ENCODE results near the gene LRRK1. TPM values are rescaled to one million over a fixed set of nuclear protein-coding genes. Genes with fewer than 3 reads are reported as not detected.

The LRRK1 gene
- total RNA-seq, 1 donor from 2014 or later, result 2.4 TPM

DNA sequence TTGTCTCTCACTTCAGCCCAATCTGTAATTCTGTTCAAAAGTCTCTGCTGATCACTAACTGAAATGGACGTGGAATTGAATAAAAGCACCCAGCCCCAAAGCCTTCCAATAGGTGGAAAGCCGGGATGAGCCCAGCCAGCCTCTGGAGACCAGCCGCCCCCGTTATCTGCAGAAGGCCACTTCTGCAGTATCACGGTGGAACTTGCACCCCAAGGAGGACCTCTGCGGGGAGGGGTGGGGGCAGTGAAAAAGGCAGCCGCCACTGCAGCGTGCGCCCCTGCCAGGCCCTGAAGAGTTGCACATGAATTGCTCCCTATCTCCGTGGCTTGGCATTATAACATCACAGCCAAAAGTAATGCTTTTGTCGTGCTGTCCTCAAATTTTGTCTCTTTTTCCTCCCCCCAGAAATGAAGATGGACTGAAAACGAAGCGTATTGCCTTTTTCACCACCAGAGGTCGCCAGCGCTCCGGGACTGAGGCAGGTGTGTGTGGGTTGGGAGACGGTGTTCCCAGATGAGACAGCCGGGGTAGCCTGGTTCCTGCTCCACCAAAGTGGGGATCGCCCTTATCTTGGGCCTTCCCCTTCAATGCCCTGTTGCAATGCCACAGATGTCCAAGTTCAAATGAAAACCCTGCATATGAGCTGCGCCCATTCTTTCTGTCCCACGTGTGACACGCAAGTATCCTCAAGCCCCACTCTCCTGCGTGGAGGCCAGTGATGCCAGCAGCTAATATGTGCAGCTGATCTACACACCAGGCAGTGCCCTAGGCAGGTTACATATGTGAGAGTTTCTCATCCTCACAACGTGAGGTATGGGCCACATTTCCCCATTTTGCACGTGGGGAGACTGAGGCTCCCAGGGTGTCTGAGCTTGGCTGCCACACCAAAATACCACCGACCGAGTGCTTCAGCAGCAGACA is 96.0 kb downstream of the LRRK1 start:
- Mint-ChIP-seq H3K4me3 (ENCODE audit: low read depth) (no peak overlapping the region), H3K36me3 (ENCODE audit: low read depth) (no peaks in the 10 kb centered on the region), H3K4me1 (ENCODE audit: low read depth) (no peaks in the 10 kb centered on the region), H3K27me3 (ENCODE audit: low read depth) (no peaks in the 10 kb centered on the region), H3K9me3 (no peaks in the 10 kb centered on the region), H3K27ac (no peak overlapping the region)
- intact Hi-C loops (cut with micrococcal nuclease), result loop anchor here (1.0 to 5.0 kb wide), 3 partner anchors 72 to 243 kb away; no protein-coding TSS in a partner anchor
- DNase-seq (ENCODE audit: low spot score), result peak; percentile 41

- Mint-ChIP-seq H3K9me3 (no peaks in the 10 kb centered on the region), H3K36me3 (ENCODE audit: low read depth) (no peaks in the 10 kb centered on the region), H3K4me1 (ENCODE audit: low read depth) (no peaks in the 10 kb centered on the region), H3K4me3 (ENCODE audit: low read depth) (no peak overlapping the region), H3K27ac (no peak overlapping the region), H3K27me3 (ENCODE audit: low read depth) (no peaks in the 10 kb centered on the region)
- intact Hi-C loops (cut with micrococcal nuclease), result loop anchor here (5.0 kb wide), 2 partner anchors 71 to 136 kb away; no protein-coding TSS in a partner anchor
- DNase-seq (ENCODE audit: low spot score), result peak; percentile 5
Measured at GRCh38 chr15:101016581-101016980, 97.4 kb downstream of the LRRK1 start.

DNA sequence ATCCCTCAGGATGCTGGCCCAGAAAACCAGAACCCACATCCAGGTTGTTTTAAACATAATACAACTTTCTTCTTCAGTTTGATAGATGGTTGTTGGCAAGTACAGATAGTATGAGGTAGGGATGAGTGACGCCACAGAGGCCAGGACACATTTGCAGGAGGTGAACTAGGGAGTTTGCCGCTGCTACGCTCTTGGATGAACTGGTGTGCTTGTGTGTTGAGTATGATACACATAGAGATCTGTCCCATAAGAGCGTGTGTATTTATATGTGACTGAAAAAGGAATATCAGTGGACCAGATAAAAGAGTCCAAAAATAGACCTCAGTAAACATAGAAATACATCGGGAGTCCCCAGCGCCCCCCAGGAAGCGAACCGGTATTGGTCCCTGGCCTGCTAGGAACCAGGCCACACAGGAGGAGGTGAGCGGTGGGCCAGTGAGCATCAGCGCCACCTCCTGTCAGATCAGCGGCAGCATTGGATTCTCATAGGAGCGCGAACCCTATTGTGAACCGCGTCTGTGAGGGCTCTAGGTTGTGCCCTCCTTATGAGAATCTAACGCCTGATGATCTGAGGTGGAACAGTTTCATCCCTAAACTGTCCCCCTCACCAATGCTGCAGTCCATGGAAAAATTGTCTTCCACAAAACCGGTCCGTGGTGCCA is 98.1 kb downstream of the LRRK1 start:
- peak; percentile 1 for DNase-seq (ENCODE audit: low spot score)
- no peaks in the 10 kb centered on the region for H3K4me1 Mint-ChIP-seq (ENCODE audit: low read depth)
- no peak overlapping the region for H3K27ac Mint-ChIP-seq
- no peaks in the 10 kb centered on the region for H3K9me3 Mint-ChIP-seq
- intact Hi-C loops (cut with micrococcal nuclease), result loop anchor here (5.0 kb wide), 2 partner anchors 70 to 135 kb away; no protein-coding TSS in a partner anchor
- no peaks in the 10 kb centered on the region for H3K27me3 Mint-ChIP-seq (ENCODE audit: low read depth)
- H3K36me3 Mint-ChIP-seq (ENCODE audit: low read depth), result no peaks in the 10 kb centered on the region
- H3K4me3 Mint-ChIP-seq (ENCODE audit: low read depth), result no peak overlapping the region

- Mint-ChIP-seq H3K36me3 (ENCODE audit: low read depth) (no peaks in the 10 kb centered on the region), H3K27me3 (ENCODE audit: low read depth) (no peaks in the 10 kb centered on the region), H3K4me1 (ENCODE audit: low read depth) (no peaks in the 10 kb centered on the region), H3K4me3 (ENCODE audit: low read depth) (no peak overlapping the region), H3K9me3 (no peaks in the 10 kb centered on the region), H3K27ac (no peak overlapping the region)
- intact Hi-C loops (cut with micrococcal nuclease), result loop anchor here (5.0 kb wide), 2 partner anchors 69 to 134 kb away; no protein-coding TSS in a partner anchor
- DNase-seq (ENCODE audit: low spot score), result no peak
Measured at GRCh38 chr15:101018016-101018415, 98.9 kb downstream of the LRRK1 start.

DNA sequence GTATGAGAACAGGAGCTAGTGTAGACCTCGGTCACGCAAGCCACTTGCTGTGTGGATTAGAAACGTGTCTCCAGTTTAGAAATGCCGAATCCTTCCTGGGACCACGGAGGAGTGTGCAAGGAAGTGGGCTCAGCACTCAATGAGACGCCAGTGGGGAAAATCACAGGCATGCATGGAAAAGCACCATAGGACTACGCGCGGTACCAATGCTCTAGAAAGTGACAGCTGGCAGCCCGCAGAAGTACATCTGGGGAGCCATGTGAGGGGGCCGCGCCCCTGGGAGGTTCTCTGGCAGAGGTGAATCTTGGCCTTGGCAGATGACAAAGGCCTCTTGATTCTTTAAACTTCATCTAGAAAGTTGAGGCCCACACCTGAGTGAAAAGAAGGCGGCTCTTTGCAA is 99.3 kb downstream of the LRRK1 start:
- Mint-ChIP-seq H3K36me3 (ENCODE audit: low read depth) (no peaks in the 10 kb centered on the region), H3K27ac (no peak overlapping the region), H3K4me3 (ENCODE audit: low read depth) (no peak overlapping the region), H3K27me3 (ENCODE audit: low read depth) (no peaks in the 10 kb centered on the region), H3K9me3 (no peaks in the 10 kb centered on the region), H3K4me1 (ENCODE audit: low read depth) (no peaks in the 10 kb centered on the region)
- DNase-seq (ENCODE audit: low spot score), result peak; percentile 3
- intact Hi-C loops (cut with micrococcal nuclease), result loop anchor here (5.0 kb wide), 2 partner anchors 69 to 134 kb away; no protein-coding TSS in a partner anchor

DNA sequence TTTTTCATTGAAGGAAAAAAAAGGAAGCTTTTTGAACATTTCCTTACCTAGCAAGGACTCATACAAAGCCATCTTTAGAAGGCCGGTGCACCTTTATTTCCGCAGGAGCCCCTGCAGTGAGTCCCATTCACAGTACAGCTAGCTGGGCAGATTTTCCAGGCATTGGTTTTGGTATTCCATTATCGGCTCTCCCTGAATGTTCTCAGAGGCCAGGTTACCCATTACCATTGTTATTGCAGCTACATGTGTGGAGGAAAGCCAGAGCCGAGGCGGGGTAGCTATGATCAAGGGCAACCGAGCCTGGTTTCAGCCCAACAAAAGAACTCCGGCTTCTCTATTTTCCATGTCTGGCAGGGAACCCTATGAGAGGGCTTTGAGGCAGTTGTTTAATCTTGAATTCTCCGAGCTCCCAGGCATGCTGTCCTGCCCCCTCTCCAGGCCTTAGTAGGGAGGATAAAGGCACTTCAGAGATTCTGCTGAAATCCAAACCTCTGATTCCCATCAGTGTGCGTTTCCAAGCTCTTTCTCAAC is 100.3 kb downstream of the LRRK1 start:
- H3K36me3 Mint-ChIP-seq (ENCODE audit: low read depth), result no peaks in the 10 kb centered on the region
- no peak overlapping the region for H3K4me3 Mint-ChIP-seq (ENCODE audit: low read depth)
- H3K9me3 Mint-ChIP-seq, result no peaks in the 10 kb centered on the region
- intact Hi-C loops (cut with micrococcal nuclease), result loop anchor here (5.0 kb wide), 2 partner anchors 68 to 133 kb away; no protein-coding TSS in a partner anchor
- no peak overlapping the region for H3K27ac Mint-ChIP-seq
- H3K4me1 Mint-ChIP-seq (ENCODE audit: low read depth), result no peaks in the 10 kb centered on the region
- peak; percentile 2 for DNase-seq (ENCODE audit: low spot score)
- H3K27me3 Mint-ChIP-seq (ENCODE audit: low read depth), result no peaks in the 10 kb centered on the region

DNA sequence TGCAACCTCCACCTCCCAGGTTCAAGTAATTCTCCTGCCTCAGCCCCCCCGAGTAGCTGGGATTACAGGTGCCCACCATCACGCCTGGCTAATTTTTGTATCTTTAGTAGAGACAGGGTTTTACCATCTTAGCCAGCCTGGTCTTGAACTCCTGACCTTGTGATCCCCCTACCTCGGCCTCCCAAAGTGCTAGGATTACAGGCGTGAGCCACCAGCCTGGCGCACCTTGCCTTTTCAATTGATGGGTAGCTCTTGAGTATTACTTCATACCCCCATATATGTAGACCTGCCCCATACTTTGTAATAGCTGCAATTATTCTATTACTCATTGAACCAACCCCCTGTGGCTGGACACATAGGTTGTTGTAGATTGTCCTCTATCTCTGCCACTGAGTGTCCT is 101.3 kb downstream of the LRRK1 start:
- Mint-ChIP-seq H3K4me3 (ENCODE audit: low read depth) (no peak overlapping the region), H3K36me3 (ENCODE audit: low read depth) (no peaks in the 10 kb centered on the region), H3K4me1 (ENCODE audit: low read depth) (no peaks in the 10 kb centered on the region), H3K27ac (no peak overlapping the region), H3K9me3 (no peaks in the 10 kb centered on the region), H3K27me3 (ENCODE audit: low read depth) (no peaks in the 10 kb centered on the region)
- intact Hi-C loops (cut with micrococcal nuclease), result no loop called here
- DNase-seq (ENCODE audit: low spot score), result peak; percentile 5

DNA sequence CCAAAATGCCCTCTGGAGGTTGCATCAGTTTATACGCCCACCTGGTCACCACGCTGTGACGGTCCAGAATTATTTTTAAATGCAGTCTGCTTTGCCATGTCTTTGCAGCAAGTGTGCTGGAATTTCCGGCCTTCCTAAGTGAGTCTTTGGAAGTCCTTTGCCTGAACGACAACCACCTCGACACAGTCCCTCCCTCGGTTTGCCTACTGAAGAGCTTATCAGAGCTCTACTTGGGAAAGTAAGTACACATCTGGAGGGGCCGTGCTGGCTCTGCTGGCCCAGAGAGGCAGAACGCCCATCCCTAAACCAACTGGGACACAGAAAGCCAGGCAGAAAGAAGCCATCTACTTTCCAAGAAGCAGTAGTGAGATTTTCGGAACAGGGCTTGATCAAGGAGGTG is 101.8 kb downstream of the LRRK1 start:
- Mint-ChIP-seq H3K4me3 (ENCODE audit: low read depth) (no peak overlapping the region), H3K36me3 (ENCODE audit: low read depth) (no peaks in the 10 kb centered on the region), H3K9me3 (no peaks in the 10 kb centered on the region), H3K27me3 (ENCODE audit: low read depth) (no peaks in the 10 kb centered on the region), H3K27ac (no peak overlapping the region), H3K4me1 (ENCODE audit: low read depth) (no peaks in the 10 kb centered on the region)
- intact Hi-C loops (cut with micrococcal nuclease), result no loop called here
- DNase-seq (ENCODE audit: low spot score), result peak; percentile 3

DNA sequence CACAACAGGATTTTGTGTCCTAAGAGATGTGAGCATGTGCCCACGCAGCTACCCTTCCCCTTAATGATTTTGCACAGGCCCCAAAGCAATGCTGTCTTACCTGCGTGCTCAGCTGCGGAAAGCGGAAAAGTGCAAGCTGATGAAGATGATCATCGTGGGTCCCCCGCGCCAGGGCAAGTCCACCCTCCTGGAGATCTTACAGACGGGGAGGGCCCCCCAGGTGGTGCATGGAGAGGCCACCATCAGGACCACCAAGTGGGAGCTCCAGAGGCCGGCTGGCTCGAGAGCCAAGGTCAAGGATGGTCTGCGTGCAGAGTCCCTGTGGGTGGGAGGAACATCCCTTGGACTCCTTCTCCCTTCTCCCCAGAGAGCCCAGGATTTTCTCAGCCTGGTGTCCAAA is 103.1 kb downstream of the LRRK1 start:
- Mint-ChIP-seq H3K4me3 (ENCODE audit: low read depth) (no peak overlapping the region), H3K36me3 (ENCODE audit: low read depth) (no peaks in the 10 kb centered on the region), H3K27me3 (ENCODE audit: low read depth) (no peaks in the 10 kb centered on the region), H3K27ac (no peak overlapping the region), H3K4me1 (ENCODE audit: low read depth) (no peaks in the 10 kb centered on the region), H3K9me3 (no peaks in the 10 kb centered on the region)
- DNase-seq (ENCODE audit: low spot score), result peak; percentile 1
- intact Hi-C loops (cut with micrococcal nuclease), result no loop called here

GRCh38 chr15:101022876-101023275 is 103.7 kb downstream of the LRRK1 start:
- H3K9me3 Mint-ChIP-seq, result no peaks in the 10 kb centered on the region
- DNase-seq (ENCODE audit: low spot score), result no peak
- H3K4me1 Mint-ChIP-seq (ENCODE audit: low read depth), result no peaks in the 10 kb centered on the region
- H3K27ac Mint-ChIP-seq, result no peak overlapping the region
- intact Hi-C loops (cut with micrococcal nuclease), result no loop called here
- no peak overlapping the region for H3K4me3 Mint-ChIP-seq (ENCODE audit: low read depth)
- no peaks in the 10 kb centered on the region for H3K36me3 Mint-ChIP-seq (ENCODE audit: low read depth)
- H3K27me3 Mint-ChIP-seq (ENCODE audit: low read depth), result no peaks in the 10 kb centered on the region

- Mint-ChIP-seq H3K4me1 (ENCODE audit: low read depth) (no peaks in the 10 kb centered on the region), H3K27ac (no peak overlapping the region), H3K9me3 (no peaks in the 10 kb centered on the region), H3K4me3 (ENCODE audit: low read depth) (no peak overlapping the region), H3K36me3 (ENCODE audit: low read depth) (no peaks in the 10 kb centered on the region), H3K27me3 (ENCODE audit: low read depth) (no peaks in the 10 kb centered on the region)
- intact Hi-C loops (cut with micrococcal nuclease), result no loop called here
- peak; percentile 3 for DNase-seq (ENCODE audit: low spot score)
Measured at GRCh38 chr15:101023501-101024072, 104.4 kb downstream of the LRRK1 start.

GRCh38 chr15:101024073-101024695 is 105.0 kb downstream of the LRRK1 start:
- no peak overlapping the region for H3K27ac Mint-ChIP-seq
- H3K27me3 Mint-ChIP-seq (ENCODE audit: low read depth), result no peaks in the 10 kb centered on the region
- H3K4me1 Mint-ChIP-seq (ENCODE audit: low read depth), result no peaks in the 10 kb centered on the region
- no peak overlapping the region for H3K4me3 Mint-ChIP-seq (ENCODE audit: low read depth)
- no peaks in the 10 kb centered on the region for H3K9me3 Mint-ChIP-seq
- intact Hi-C loops (cut with micrococcal nuclease), result no loop called here
- peak; percentile 6 for DNase-seq (ENCODE audit: low spot score)
- H3K36me3 Mint-ChIP-seq (ENCODE audit: low read depth), result no peaks in the 10 kb centered on the region
